Nephron (organoid): Measurements from ENCODE around the gene NOSTRIN.

ENCODE experiments used
- H3K27ac Mint-ChIP-seq, 3 experiments: 2 replicates each; pipeline ENCODE4 v1.8.0; 2020; ENCODE audit warnings: mixed read lengths in 3 of 3, mild to moderate bottlenecking in 2 of 3, moderate library complexity in 1 of 3
- H3K27me3 Mint-ChIP-seq: 2 replicates; pipeline ENCODE4 v1.8.0; 2021; ENCODE audit warnings: low read depth, mild to moderate bottlenecking, moderate library complexity, mixed read lengths
- H3K36me3 Mint-ChIP-seq: 2 replicates; pipeline ENCODE4 v1.8.0; 2020; ENCODE audit warnings: low read depth, mixed read lengths
- H3K4me1 Mint-ChIP-seq: 2 replicates; pipeline ENCODE4 v1.8.0; 2020; ENCODE audit warnings: mixed read lengths
- H3K4me3 Mint-ChIP-seq, 3 experiments: 2 replicates each; pipeline ENCODE4 v1.8.0; 2020; ENCODE audit warnings: mild to moderate bottlenecking in 3 of 3, mixed read lengths in 3 of 3, moderate library complexity in 2 of 3
- H3K9me3 Mint-ChIP-seq: 2 replicates; pipeline ENCODE4 v1.8.0; 2020; ENCODE audit warnings: mixed read lengths
- CTCF ChIP-seq, 3 experiments: fragments of 200-600 bp; sonication (generic); IDR thresholded peaks; one replicate each; pipeline ENCODE4 v1.5.0; 2021; ENCODE audit warnings: antibody characterized with exemption in 3 of 3; ENCODE audit not compliant: unreplicated experiment in 3 of 3

NOSTRIN gene

DNA sequence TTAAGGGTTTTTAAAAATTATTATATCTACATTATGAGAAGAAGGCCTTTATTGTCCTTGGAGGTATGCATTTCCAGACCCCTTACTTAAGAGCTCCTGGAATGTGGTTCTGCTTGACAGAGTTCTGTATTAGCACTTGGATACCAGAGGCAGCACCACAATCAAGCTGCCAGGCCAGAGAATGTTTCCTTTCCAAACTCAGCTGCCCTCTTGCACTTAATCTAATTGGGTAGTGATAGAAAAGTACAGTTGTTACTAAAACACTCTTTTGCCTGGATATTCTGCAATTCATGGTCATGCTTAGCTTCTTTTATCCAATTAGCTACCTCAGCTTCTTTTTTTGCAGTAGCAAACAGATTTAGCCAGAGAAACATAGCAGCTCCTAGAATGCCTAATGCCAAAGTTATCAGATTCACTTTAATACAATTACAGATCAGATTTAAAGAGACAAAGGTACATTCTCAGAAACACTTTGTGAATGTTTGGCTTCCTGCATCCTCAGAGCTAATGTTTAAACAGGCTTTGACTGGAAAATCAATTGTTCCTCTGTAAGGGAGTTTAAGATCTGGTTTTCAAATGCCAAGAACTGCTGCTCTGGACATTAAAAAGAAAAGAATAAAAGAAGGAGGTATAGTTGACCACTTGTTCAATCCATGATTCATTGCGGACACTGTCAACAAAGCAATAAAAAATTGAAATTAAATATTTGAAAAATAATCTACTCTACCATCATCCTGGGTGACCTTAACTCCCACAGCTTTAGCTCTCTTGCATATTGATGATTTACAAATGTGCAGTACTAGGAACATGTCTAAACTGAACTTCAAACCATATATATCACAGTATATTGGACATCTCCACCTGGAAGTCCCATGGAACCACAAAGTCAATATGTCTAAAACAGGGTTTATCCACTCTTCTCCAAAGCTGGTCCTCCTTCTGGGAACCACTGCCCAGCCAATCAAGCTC, 12.8 kb downstream of the NOSTRIN start:
- no peaks in the 10 kb centered on the region for H3K9me3 Mint-ChIP-seq
- no peak overlapping the region for H3K4me3 Mint-ChIP-seq
- H3K27me3 Mint-ChIP-seq = peaks cover 10% of the 10 kb centered on the region
- TF ChIP-seq CTCF (IDR thresholded peaks at IDR 0.05; ENCODE audit: unreplicated experiment in 3 of 3) = no peak
- no peaks in the 10 kb centered on the region for H3K36me3 Mint-ChIP-seq
- peaks cover 25% of the 10 kb centered on the region for H3K4me1 Mint-ChIP-seq
- H3K27ac Mint-ChIP-seq = peak overlapping the region; percentile 7 to 76 (median 48)

GRCh38 chr2:168816369-168816768, 13.9 kb downstream of the NOSTRIN start:
- Mint-ChIP-seq H3K9me3 (no peaks in the 10 kb centered on the region), H3K27ac (peak overlapping the region; percentile 7 to 83 (median 69)), H3K4me1 (peaks cover 25% of the 10 kb centered on the region), H3K4me3 (no peak overlapping the region), H3K36me3 (no peaks in the 10 kb centered on the region), H3K27me3 (peaks cover 5% of the 10 kb centered on the region)
- TF ChIP-seq CTCF (IDR thresholded peaks at IDR 0.05; ENCODE audit: unreplicated experiment in 3 of 3) = no peak

DNA sequence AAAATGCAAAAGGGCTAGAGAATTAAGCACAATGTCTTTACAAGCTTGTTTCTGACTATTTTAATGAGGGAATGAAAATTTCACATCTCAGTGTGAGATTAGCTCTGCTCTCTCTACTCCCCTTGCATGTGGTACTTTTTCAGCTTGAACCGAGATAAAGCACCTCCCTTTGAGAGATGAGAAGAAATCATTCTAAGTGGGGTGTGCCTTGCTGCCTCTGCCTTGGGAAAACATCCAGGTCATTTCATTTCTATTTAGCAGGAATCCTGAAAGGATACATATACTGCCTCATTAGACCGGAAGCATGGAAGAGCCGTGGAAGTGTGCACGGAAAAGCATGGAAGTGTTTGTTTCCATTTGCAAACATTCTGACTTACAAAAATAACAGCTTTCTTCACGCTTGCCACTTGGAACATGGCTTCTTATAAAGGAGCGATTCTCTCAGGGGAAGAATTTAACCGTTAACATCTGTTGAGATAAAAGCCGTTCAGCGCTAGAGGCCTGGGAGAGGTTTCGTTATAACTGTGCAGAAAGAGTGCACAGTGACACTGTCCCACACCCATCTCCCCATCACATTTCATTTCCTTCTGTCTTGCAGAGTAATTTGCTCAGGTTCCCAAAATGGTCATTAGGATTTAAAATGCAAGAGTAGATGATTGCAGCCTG, 16.7 kb downstream of the NOSTRIN start:
- Mint-ChIP-seq H3K27ac (peak overlapping the region in 1 of 3 experiments; percentile 19), H3K27me3 (peaks cover 5% of the 10 kb centered on the region), H3K4me3 (no peak overlapping the region), H3K36me3 (no peaks in the 10 kb centered on the region), H3K4me1 (peaks cover 21% of the 10 kb centered on the region), H3K9me3 (no peaks in the 10 kb centered on the region)
- no peak for TF ChIP-seq CTCF (IDR thresholded peaks at IDR 0.05; ENCODE audit: unreplicated experiment in 3 of 3)

GRCh38 chr2:168819829-168820489, 17.5 kb downstream of the NOSTRIN start:
- H3K9me3 Mint-ChIP-seq = no peaks in the 10 kb centered on the region
- H3K27ac Mint-ChIP-seq = no peak overlapping the region
- H3K36me3 Mint-ChIP-seq = no peaks in the 10 kb centered on the region
- no peak overlapping the region for H3K4me3 Mint-ChIP-seq
- no peak for TF ChIP-seq CTCF (IDR thresholded peaks at IDR 0.05; ENCODE audit: unreplicated experiment in 3 of 3)
- H3K27me3 Mint-ChIP-seq = peaks cover 5% of the 10 kb centered on the region
- H3K4me1 Mint-ChIP-seq = peaks cover 20% of the 10 kb centered on the region

- Mint-ChIP-seq H3K27me3 (no peaks in the 10 kb centered on the region), H3K9me3 (no peaks in the 10 kb centered on the region), H3K36me3 (no peaks in the 10 kb centered on the region), H3K4me1 (peaks cover 7% of the 10 kb centered on the region), H3K27ac (no peak overlapping the region), H3K4me3 (no peak overlapping the region)
- no peak for TF ChIP-seq CTCF (IDR thresholded peaks at IDR 0.05; ENCODE audit: unreplicated experiment in 3 of 3)
Measured at GRCh38 chr2:168821577-168821976, 19.1 kb downstream of the NOSTRIN start.
